ENCODE results near the gene MMP25. TPM values are rescaled to one million over a fixed set of nuclear protein-coding genes. Genes with fewer than 3 reads are reported as not detected.

The MMP25 gene
- total and polyA plus RNA-seq, 9 of the 15 experiments (the other 6 are each of a cell fraction or from before 2014, with no cell fraction given), result 0.03 to 0.04 TPM; not detected in 7

- TF ChIP-seq BHLHE40 (IDR thresholded peaks at IDR 0.05; ENCODE audit: low read length) (no peak), ZFP1 (CRISPR knock-in tag; IDR thresholded peaks at IDR 0.05) (no peak), NEUROD1 (IDR thresholded peaks at IDR 0.05; ENCODE audit: borderline replicate concordance, low read depth, low read length, partially characterized antibody) (no peak), ZBTB7A (IDR thresholded peaks at IDR 0.05; ENCODE audit: borderline replicate concordance, control insufficient read depth, low read depth, low read length) (peak; percentile 49; the same call in 1 of the 2 replicates), CLOCK (CRISPR knock-in tag; IDR thresholded peaks at IDR 0.05; ENCODE audit: borderline replicate concordance) (no peak), SAFB2 (IDR thresholded peaks at IDR 0.05; ENCODE audit: borderline replicate concordance, low read depth, low read length, severe bottlenecking) (no peak), TAF9B (IDR thresholded peaks at IDR 0.05; ENCODE audit: partially characterized antibody) (no peak), ZNF740 (CRISPR knock-in tag; IDR thresholded peaks at IDR 0.05) (no peak), ZNF740 (tag; IDR thresholded peaks at IDR 0.05) (no peak), BRCA1 (IDR thresholded peaks at IDR 0.05) (no peak), BRCA1 (CRISPR knock-in tag; IDR thresholded peaks at IDR 0.05) (no peak)
- TF ChIP-seq, protein P1, sequence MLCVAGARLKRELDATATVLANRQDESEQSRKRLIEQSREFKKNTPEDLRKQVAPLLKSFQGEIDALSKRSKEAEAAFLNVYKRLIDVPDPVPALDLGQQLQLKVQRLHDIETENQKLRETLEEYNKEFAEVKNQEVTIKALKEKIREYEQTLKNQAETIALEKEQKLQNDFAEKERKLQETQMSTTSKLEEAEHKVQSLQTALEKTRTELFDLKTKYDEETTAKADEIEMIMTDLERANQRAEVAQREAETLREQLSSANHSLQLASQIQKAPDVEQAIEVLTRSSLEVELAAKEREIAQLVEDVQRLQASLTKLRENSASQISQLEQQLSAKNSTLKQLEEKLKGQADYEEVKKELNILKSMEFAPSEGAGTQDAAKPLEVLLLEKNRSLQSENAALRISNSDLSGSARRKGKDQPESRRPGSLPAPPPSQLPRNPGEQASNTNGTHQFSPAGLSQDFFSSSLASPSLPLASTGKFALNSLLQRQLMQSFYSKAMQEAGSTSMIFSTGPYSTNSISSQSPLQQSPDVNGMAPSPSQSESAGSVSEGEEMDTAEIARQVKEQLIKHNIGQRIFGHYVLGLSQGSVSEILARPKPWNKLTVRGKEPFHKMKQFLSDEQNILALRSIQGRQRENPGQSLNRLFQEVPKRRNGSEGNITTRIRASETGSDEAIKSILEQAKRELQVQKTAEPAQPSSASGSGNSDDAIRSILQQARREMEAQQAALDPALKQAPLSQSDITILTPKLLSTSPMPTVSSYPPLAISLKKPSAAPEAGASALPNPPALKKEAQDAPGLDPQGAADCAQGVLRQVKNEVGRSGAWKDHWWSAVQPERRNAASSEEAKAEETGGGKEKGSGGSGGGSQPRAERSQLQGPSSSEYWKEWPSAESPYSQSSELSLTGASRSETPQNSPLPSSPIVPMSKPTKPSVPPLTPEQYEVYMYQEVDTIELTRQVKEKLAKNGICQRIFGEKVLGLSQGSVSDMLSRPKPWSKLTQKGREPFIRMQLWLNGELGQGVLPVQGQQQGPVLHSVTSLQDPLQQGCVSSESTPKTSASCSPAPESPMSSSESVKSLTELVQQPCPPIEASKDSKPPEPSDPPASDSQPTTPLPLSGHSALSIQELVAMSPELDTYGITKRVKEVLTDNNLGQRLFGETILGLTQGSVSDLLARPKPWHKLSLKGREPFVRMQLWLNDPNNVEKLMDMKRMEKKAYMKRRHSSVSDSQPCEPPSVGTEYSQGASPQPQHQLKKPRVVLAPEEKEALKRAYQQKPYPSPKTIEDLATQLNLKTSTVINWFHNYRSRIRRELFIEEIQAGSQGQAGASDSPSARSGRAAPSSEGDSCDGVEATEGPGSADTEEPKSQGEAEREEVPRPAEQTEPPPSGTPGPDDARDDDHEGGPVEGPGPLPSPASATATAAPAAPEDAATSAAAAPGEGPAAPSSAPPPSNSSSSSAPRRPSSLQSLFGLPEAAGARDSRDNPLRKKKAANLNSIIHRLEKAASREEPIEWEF (CRISPR knock-in tag; IDR thresholded peaks at IDR 0.05), result no peak
- TF ChIP-seq, protein P2, sequence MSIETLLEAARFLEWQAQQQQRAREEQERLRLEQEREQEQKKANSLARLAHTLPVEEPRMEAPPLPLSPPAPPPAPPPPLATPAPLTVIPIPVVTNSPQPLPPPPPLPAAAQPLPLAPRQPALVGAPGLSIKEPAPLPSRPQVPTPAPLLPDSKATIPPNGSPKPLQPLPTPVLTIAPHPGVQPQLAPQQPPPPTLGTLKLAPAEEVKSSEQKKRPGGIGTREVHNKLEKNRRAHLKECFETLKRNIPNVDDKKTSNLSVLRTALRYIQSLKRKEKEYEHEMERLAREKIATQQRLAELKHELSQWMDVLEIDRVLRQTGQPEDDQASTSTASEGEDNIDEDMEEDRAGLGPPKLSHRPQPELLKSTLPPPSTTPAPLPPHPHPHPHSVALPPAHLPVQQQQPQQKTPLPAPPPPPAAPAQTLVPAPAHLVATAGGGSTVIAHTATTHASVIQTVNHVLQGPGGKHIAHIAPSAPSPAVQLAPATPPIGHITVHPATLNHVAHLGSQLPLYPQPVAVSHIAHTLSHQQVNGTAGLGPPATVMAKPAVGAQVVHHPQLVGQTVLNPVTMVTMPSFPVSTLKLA (conservative IDR thresholded peaks at IDR 0.05), result no peak
- TF ChIP-seq, protein P3, sequence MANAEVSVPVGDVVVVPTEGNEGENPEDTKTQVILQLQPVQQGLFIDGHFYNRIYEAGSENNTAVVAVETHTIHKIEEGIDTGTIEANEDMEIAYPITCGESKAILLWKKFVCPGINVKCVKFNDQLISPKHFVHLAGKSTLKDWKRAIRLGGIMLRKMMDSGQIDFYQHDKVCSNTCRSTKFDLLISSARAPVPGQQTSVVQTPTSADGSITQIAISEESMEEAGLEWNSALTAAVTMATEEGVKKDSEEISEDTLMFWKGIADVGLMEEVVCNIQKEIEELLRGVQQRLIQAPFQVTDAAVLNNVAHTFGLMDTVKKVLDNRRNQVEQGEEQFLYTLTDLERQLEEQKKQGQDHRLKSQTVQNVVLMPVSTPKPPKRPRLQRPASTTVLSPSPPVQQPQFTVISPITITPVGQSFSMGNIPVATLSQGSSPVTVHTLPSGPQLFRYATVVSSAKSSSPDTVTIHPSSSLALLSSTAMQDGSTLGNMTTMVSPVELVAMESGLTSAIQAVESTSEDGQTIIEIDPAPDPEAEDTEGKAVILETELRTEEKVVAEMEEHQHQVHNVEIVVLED (CRISPR knock-in tag; IDR thresholded peaks at IDR 0.05), result no peak
Observed at GRCh38 chr16:3099732-3100499, 53.6 kb downstream of the MMP25 start (continued).

Measured in K562 (cell line).